Neural crest cell (in vitro differentiated cells): ENCODE data around the gene CDKN1B. TPM values are rescaled to one million over a fixed set of nuclear protein-coding genes. Genes with fewer than 3 reads are reported as not detected.

Experiments used
- DNase-seq: peaks from one replicate; pipeline ENCODE4 v3.0.0; 2021; ENCODE audit warnings: low read depth, mixed read lengths, low spot score
- H3K27ac Mint-ChIP-seq: one replicate; pipeline ENCODE4 v1.8.0; 2021; ENCODE audit warnings: mild to moderate bottlenecking, mixed read lengths; ENCODE audit not compliant: unreplicated experiment
- H3K27me3 Mint-ChIP-seq: 2 replicates; pipeline ENCODE4 v1.8.0; 2021; ENCODE audit warnings: low read depth, mild to moderate bottlenecking, mixed read lengths
- H3K36me3 Mint-ChIP-seq: 2 replicates; pipeline ENCODE4 v1.8.0; 2021; ENCODE audit warnings: low read depth, mild to moderate bottlenecking, mixed read lengths
- H3K4me1 Mint-ChIP-seq: 2 replicates; pipeline ENCODE4 v1.8.0; 2021; ENCODE audit warnings: mixed read lengths
- H3K4me3 Mint-ChIP-seq: one replicate; pipeline ENCODE4 v1.8.0; 2021; ENCODE audit warnings: mild to moderate bottlenecking, mixed read lengths
- H3K9me3 Mint-ChIP-seq: 2 replicates; pipeline ENCODE4 v1.8.0; 2021; ENCODE audit warnings: mixed read lengths
- CTCF ChIP-seq: fragments of 200-600 bp; sonication (generic); conservative IDR thresholded peaks from 2 replicates; pipeline ENCODE4 v1.5.0; 2021; ENCODE audit warnings: antibody characterized with exemption, mild to moderate bottlenecking
- microRNA-seq: library from miRNA; unstranded; fragments of <30 nt; microRNA quantifications from one replicate; pipeline ENCODE4, GENCODE V29; 2020
- total RNA-seq: library from RNA; stranded (reverse); gene quantifications from 2 replicates; pipeline ENCODE4 v1.2.1, GENCODE V29; 2021

CDKN1B gene
- total RNA-seq, 1 donor from 2014 or later = 47.9 TPM

- Mint-ChIP-seq H3K27me3 (no peaks in the 10 kb centered on the region), H3K4me3 (no peak overlapping the region), H3K36me3 (peaks cover 7% of the 10 kb centered on the region), H3K9me3 (peaks cover 3% of the 10 kb centered on the region), H3K4me1 (no peaks in the 10 kb centered on the region), H3K27ac (no peak overlapping the region)
- no peak for DNase-seq
- no peak for TF ChIP-seq CTCF
Observed at GRCh38 chr12:12770262-12770661, 53.1 kb downstream of the CDKN1B start.

Small RNAs within 50 kb of the gene (microRNA-seq; reads per million reads assigned to microRNA genes)
- gene MIR613 = not detected

Other genes with a start within 250 kb of the CDKN1B start
- gene DUSP16, start 154.5 kb upstream of the CDKN1B start, total RNA-seq = 30.8 and 32.0 TPM in 2 replicates
- gene CREBL2, start 105.5 kb upstream of the CDKN1B start, total RNA-seq = 11.4 and 13.2 TPM in 2 replicates
- 19.1 and 21.8 TPM in 2 replicates for gene GPR19, start 21.2 kb upstream of the CDKN1B start, total RNA-seq
- 4.8 and 6.0 TPM in 2 replicates for gene APOLD1, start 68.3 kb downstream of the CDKN1B start, total RNA-seq
- gene DDX47, start 96.0 kb downstream of the CDKN1B start, total RNA-seq = 69.3 and 70.9 TPM in 2 replicates
- 0.11 TPM in 1 of 2 replicates, not detected in the other for gene GPRC5A, start 174.2 kb downstream of the CDKN1B start, total RNA-seq
- gene GPRC5D, start 234.8 kb downstream of the CDKN1B start, total RNA-seq = not detected in 2 replicates